Ishikawa (cell line): Measurements from ENCODE around the gene SLC40A1.

Source experiments
- CEBPB ChIP-seq: IDR thresholded peaks from 2 replicates; pipeline ENCODE4 v1.6.1; 2012
- CREB1 ChIP-seq: IDR thresholded peaks from 2 replicates; pipeline ENCODE4 v1.6.1; 2012; ENCODE audit warnings: low read depth
- EGR1 ChIP-seq: IDR thresholded peaks from 2 replicates; pipeline ENCODE4 v1.6.1; 2012
- EP300 ChIP-seq: IDR thresholded peaks from 2 replicates; pipeline ENCODE4 v1.6.1; 2012; ENCODE audit warnings: borderline replicate concordance
- FOXM1 ChIP-seq: IDR thresholded peaks from 2 replicates; pipeline ENCODE4 v1.6.1; 2012; ENCODE audit warnings: low read depth, borderline replicate concordance
- MAX ChIP-seq: IDR thresholded peaks from 2 replicates; pipeline ENCODE4 v1.6.1; 2012
- RAD21 ChIP-seq: IDR thresholded peaks from 2 replicates; pipeline ENCODE4 v1.6.1; 2012; ENCODE audit warnings: low read depth
- TCF12 ChIP-seq: IDR thresholded peaks from 2 replicates; pipeline ENCODE4 v1.6.1; 2012; ENCODE audit warnings: low read depth
- USF1 ChIP-seq: IDR thresholded peaks from 2 replicates; pipeline ENCODE4 v1.6.1; 2012
- ZBTB7A ChIP-seq: IDR thresholded peaks from 2 replicates; pipeline ENCODE4 v1.6.1; 2012; ENCODE audit warnings: low read depth
- TF ChIP-seq, protein P1 (sequence below): IDR thresholded peaks from 2 replicates; pipeline ENCODE4 v1.6.1; 2012; ENCODE audit warnings: low read depth, mild to moderate bottlenecking

DNA sequence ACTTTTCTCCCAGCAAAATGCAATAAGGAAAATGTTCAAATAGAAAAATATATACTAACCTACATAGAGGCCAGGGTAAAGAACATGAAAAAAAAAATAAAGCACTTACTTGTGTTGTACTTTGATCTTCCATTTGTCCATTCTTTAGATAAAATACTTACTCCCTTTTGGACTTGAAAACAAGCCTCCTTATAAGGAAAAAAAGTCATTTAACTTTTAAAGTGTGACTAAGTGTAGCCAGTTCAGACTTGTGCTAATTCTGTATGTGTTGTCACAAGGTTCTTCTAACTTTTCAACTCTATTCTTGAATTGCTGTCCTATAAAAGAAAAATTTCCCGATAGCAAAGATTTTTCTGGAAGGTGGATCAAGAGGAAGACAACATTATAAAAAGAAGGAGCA, 23.2 kb downstream of the SLC40A1 start:
- TF ChIP-seq EP300 = no peak
- no peak for TF ChIP-seq CEBPB
- no peak for TF ChIP-seq TCF12
- TF ChIP-seq, protein P1, sequence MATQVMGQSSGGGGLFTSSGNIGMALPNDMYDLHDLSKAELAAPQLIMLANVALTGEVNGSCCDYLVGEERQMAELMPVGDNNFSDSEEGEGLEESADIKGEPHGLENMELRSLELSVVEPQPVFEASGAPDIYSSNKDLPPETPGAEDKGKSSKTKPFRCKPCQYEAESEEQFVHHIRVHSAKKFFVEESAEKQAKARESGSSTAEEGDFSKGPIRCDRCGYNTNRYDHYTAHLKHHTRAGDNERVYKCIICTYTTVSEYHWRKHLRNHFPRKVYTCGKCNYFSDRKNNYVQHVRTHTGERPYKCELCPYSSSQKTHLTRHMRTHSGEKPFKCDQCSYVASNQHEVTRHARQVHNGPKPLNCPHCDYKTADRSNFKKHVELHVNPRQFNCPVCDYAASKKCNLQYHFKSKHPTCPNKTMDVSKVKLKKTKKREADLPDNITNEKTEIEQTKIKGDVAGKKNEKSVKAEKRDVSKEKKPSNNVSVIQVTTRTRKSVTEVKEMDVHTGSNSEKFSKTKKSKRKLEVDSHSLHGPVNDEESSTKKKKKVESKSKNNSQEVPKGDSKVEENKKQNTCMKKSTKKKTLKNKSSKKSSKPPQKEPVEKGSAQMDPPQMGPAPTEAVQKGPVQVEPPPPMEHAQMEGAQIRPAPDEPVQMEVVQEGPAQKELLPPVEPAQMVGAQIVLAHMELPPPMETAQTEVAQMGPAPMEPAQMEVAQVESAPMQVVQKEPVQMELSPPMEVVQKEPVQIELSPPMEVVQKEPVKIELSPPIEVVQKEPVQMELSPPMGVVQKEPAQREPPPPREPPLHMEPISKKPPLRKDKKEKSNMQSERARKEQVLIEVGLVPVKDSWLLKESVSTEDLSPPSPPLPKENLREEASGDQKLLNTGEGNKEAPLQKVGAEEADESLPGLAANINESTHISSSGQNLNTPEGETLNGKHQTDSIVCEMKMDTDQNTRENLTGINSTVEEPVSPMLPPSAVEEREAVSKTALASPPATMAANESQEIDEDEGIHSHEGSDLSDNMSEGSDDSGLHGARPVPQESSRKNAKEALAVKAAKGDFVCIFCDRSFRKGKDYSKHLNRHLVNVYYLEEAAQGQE = no peak
- no peak for TF ChIP-seq RAD21
- no peak for TF ChIP-seq FOXM1
- TF ChIP-seq EGR1 = no peak
- TF ChIP-seq CREB1 = no peak
- no peak for TF ChIP-seq USF1
- no peak for TF ChIP-seq ZBTB7A
- TF ChIP-seq MAX = no peak
